HepG2 (cell line): ENCODE data around the gene TPGS1. TPM values are rescaled to one million over a fixed set of nuclear protein-coding genes. Genes with fewer than 3 reads are reported as not detected.

Source experiments
- ATAC-seq: fragments of 200-7000 bp; cut with Tn5 transposase; 3 replicates; pipeline ENCODE4 v1.9.1; 2020; ENCODE audit warnings: mild to moderate bottlenecking, moderate library complexity
- BruUV-seq: library from RNA; stranded (reverse); fragments of 400-500 nt; replicated peaks from 2 replicates; lab custom pipeline; 2021; lab: Mats Ljungman, UMichigan
- CTCF ChIA-PET: fragments of 300-600 bp; formaldehyde crosslinking; extraction: SDS; loops from one replicate; lab custom pipeline; 2021; ENCODE audit warnings: low total read pairs, inconsistent platforms, low intra/inter-chr PET ratio; lab: Yijun Ruan, JAX
- POLR2A ChIA-PET: fragments of 350-600 bp; sonication (Branson Sonifier 250); formaldehyde crosslinking; loops from one replicate; lab custom pipeline; 2020; ENCODE audit warnings: antibody characterized with exemption, inconsistent platforms; lab: Yijun Ruan, JAX
- DNase-seq: peaks from one replicate; pipeline ENCODE4 v3.0.0-alpha.2; 2015; ENCODE audit warnings: low spot score
- FAIRE-seq: peaks from 3 replicates; lab custom pipeline; 2011; peaks lifted over from hg19 to GRCh38; lab: Jason Lieb, UNC
- H2AFZ ChIP-seq: one replicate; pipeline ENCODE4 v1.6.1; 2011; ENCODE audit warnings: low read length, inconsistent platforms
- H3K27ac ChIP-seq: fragments of 300-600 bp; 3 replicates; pipeline ENCODE4 v1.8.0; 2011; ENCODE audit warnings: mixed run types, mild to moderate bottlenecking, mixed read lengths, low read length, inconsistent platforms; ENCODE audit not compliant: insufficient read depth; ENCODE audit errors: extremely low read length
- H3K27me3 ChIP-seq, 2 experiments: fragments of 200-600 bp in 1 of 2; 2 replicates in 1 of 2; 3 replicates in 1 of 2; pipeline versions ENCODE4 v1.6.0 to v1.8.0; 2011; ENCODE audit warnings: low read length in 2 of 2, mild to moderate bottlenecking in 2 of 2, moderate library complexity in 2 of 2, inconsistent platforms in 1 of 2; ENCODE audit not compliant: insufficient read depth in 2 of 2, control insufficient read depth in 1 of 2
- H3K36me3 ChIP-seq, 2 experiments: fragments of 200-600 bp in 1 of 2; replicated peaks in 1 of 2; 2 replicates in 1 of 2; 3 replicates in 1 of 2; pipeline versions ENCODE4 v1.5.1 to v1.8.0; 2011; ENCODE audit warnings: low read length in 2 of 2, inconsistent platforms in 1 of 2; ENCODE audit not compliant: insufficient read depth in 2 of 2, control insufficient read depth in 1 of 2
- H3K4me1 ChIP-seq: 2 replicates; pipeline ENCODE4 v1.5.1; 2012; ENCODE audit warnings: low read length, inconsistent platforms; ENCODE audit not compliant: insufficient read depth
- H3K4me2 ChIP-seq: 2 replicates; pipeline ENCODE4 v1.6.0; 2011; ENCODE audit warnings: low read depth, low read length, inconsistent platforms
- H3K4me3 ChIP-seq, 3 experiments: fragments of 200-600 bp in 1 of 3; sonication (generic), shearing (Covaris generic) in 1 of 3; replicated peaks in 1 of 3; 2 replicates each; pipeline ENCODE4 v1.5.1; 2011 to 2016; ENCODE audit warnings: low read length in 3 of 3, inconsistent platforms in 2 of 3, low read depth in 2 of 3, mild to moderate bottlenecking in 2 of 3, control low read depth in 1 of 3, mixed read lengths in 1 of 3; ENCODE audit not compliant: insufficient read depth in 1 of 3
- H3K79me2 ChIP-seq: one replicate; pipeline ENCODE4 v1.6.1; 2011; ENCODE audit warnings: low read length, inconsistent platforms; ENCODE audit not compliant: insufficient read depth
- H3K9ac ChIP-seq: 2 replicates; pipeline ENCODE4 v1.6.0; 2011; ENCODE audit warnings: mild to moderate bottlenecking, low read depth, low read length, inconsistent platforms; ENCODE audit not compliant: insufficient read depth
- H3K9me3 ChIP-seq: 2 replicates; pipeline ENCODE4 v1.5.1; 2012; ENCODE audit warnings: mild to moderate bottlenecking, low read length
- H4K20me1 ChIP-seq: 2 replicates; pipeline ENCODE4 v1.6.0; 2011; ENCODE audit warnings: inconsistent platforms, mild to moderate bottlenecking, low read length, moderate library complexity; ENCODE audit not compliant: insufficient read depth
- ATF1 ChIP-seq: IDR thresholded peaks from 2 replicates; pipeline ENCODE4 v1.6.1; 2016; ENCODE audit warnings: mild to moderate bottlenecking, control low read depth
- ATF5 ChIP-seq: sonication (generic); formaldehyde crosslinking; IDR thresholded peaks from 2 replicates; pipeline ENCODE4 v1.4.0; 2020; ENCODE audit warnings: mild to moderate bottlenecking, low read depth, missing genetic modification reagents
- ATF6 ChIP-seq: sonication (generic); formaldehyde crosslinking; conservative IDR thresholded peaks from 2 replicates; pipeline ENCODE4 v1.4.0; 2020; ENCODE audit warnings: missing genetic modification reagents
- ATF7 ChIP-seq, 2 experiments: fragments of 450-650 bp in 1 of 2; sonication (generic) in 1 of 2; formaldehyde crosslinking in 1 of 2; IDR thresholded peaks; 2 replicates each; pipeline versions ENCODE4 v1.4.0 to v1.6.1; 2016 to 2020; ENCODE audit warnings: antibody characterized with exemption in 1 of 2, mild to moderate bottlenecking in 1 of 2, missing genetic modification reagents in 1 of 2
- CC2D1A ChIP-seq: sonication (generic); formaldehyde crosslinking; IDR thresholded peaks from 2 replicates; pipeline ENCODE4 v1.8.1; 2023; ENCODE audit warnings: mild to moderate bottlenecking, missing genetic modification reagents
- FOXA3 ChIP-seq: IDR thresholded peaks from 2 replicates; pipeline ENCODE4 v1.6.1; 2016; ENCODE audit warnings: missing genetic modification reagents, missing compliant biosample characterization
- PRMT3 ChIP-seq: sonication (generic); formaldehyde crosslinking; IDR thresholded peaks from 2 replicates; pipeline ENCODE4 v1.8.1; 2022; ENCODE audit warnings: low read depth, mild to moderate bottlenecking, moderate library complexity, missing genetic modification reagents, borderline replicate concordance
- RFX5 ChIP-seq: IDR thresholded peaks from 2 replicates; pipeline ENCODE4 v1.6.1; 2011; ENCODE audit warnings: low read depth, low read length, improper control_type of control experiment
- SKI ChIP-seq: fragments of 450-650 bp; IDR thresholded peaks from one replicate; pipeline ENCODE4 v1.6.1; 2018; ENCODE audit warnings: mild to moderate bottlenecking; ENCODE audit not compliant: partially characterized antibody
- ZMYM2 ChIP-seq: sonication (generic); formaldehyde crosslinking; IDR thresholded peaks from 2 replicates; pipeline ENCODE4 v1.8.0; 2022; ENCODE audit warnings: mild to moderate bottlenecking, missing genetic modification reagents
- ZNF3 ChIP-seq: IDR thresholded peaks from 2 replicates; pipeline ENCODE4 v1.7.0; 2017; ENCODE audit warnings: inconsistent platforms
- ZNF564 ChIP-seq: sonication (generic); formaldehyde crosslinking; IDR thresholded peaks from 2 replicates; pipeline ENCODE4 v1.8.1; 2023; ENCODE audit warnings: mild to moderate bottlenecking, missing genetic modification reagents
- WGBS: methylation state at CpG from one replicate; pipeline ENCODE4 v1.1.6; 2017; ENCODE audit warnings: low lambda C conversion rate; 5-methylcytosine and 5-hydroxymethylcytosine counted together
- in situ Hi-C: cut with HindIII; loops from 2 replicates; pipeline ENCODE4 v1.10.0; 2017; ENCODE audit warnings: low pct_unique_long_range_greater_than_20kb; ENCODE audit not compliant: extremely low pct_ligation_motif_present
- intact Hi-C: fragments of 100-400 bp; cut with micrococcal nuclease; formaldehyde crosslinking; loops from one replicate; pipeline ENCODE4 v1.10.0; 2022; ENCODE audit not compliant: unreplicated experiment
- polyA plus RNA-seq, 8 experiments: library from polyadenylated mRNA; depleted of rRNA in 3 of 8; stranded (reverse) in 7 of 8; unstranded in 1 of 8; fragments of >200 nt; fragmentation: Illumina TruSeq in 4 of 8; extraction: Trizol in 4 of 8; gene quantifications; 2 replicates each; pipeline versions ENCODE4 v1.2.1 to v1.2.3, GENCODE V29; 2011 to 2016; ENCODE audit warnings: low read depth in 4 of 8, missing spikeins in 1 of 8, mixed read lengths in 1 of 8; ENCODE audit not compliant: insufficient read depth in 1 of 8
- total RNA-seq, 5 experiments: library from RNA; depleted of rRNA; stranded (reverse); fragments of >200 nt; fragmentation: Illumina TruSeq; extraction: Trizol; gene quantifications; 2 replicates each; pipeline ENCODE4 v1.2.3, GENCODE V29; 2016; ENCODE audit warnings: low read depth in 1 of 5
- TF ChIP-seq, protein P1 (sequence below): sonication (generic); formaldehyde crosslinking; conservative IDR thresholded peaks from 2 replicates; pipeline ENCODE4 v1.4.0; 2020; ENCODE audit warnings: missing genetic modification reagents
- TF ChIP-seq, protein P2 (sequence below): sonication (generic); formaldehyde crosslinking; IDR thresholded peaks from 2 replicates; pipeline ENCODE4 v1.5.0; 2020; ENCODE audit warnings: missing genetic modification reagents
- TF ChIP-seq, protein P3 (sequence below): sonication (generic); formaldehyde crosslinking; IDR thresholded peaks from 2 replicates; pipeline ENCODE4 v1.4.0; 2020; ENCODE audit warnings: missing genetic modification reagents, borderline replicate concordance

Gene TPGS1
- total and polyA plus RNA-seq, 2 of the 13 experiments (the other 11 are each of a cell fraction or from before 2014, with no cell fraction given): 1.1 to 6.2 TPM

DNA sequence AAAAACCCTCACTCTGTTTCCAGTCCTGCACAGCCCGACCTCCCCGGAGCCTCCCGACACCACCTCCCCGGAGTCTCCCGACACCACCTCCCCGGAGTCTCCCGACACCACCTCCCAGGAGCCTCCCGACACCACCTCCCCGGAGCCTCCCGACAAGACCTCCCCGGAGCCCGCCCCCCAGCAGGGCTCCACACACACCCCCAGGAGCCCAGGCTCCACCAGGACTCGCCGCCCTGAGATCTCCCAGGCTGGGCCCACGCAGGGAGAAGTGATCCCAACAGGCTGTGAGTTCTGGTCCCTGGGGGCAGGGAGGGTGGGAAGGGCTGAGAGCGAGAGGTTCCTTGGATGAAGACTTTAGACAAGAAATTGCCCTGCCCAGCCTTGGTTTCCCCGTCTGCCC, 5.7 kb upstream of the TPGS1 start:
- H3K36me3 ChIP-seq: no peaks in the 10 kb centered on the region
- intact Hi-C loops: no loop called here
- H2AFZ ChIP-seq: no peak overlapping the region
- no peak overlapping the region for H3K9ac ChIP-seq
- peaks cover 29% of the 10 kb centered on the region for H3K4me1 ChIP-seq
- TF ChIP-seq ZNF564 (CRISPR knock-in tag) (no peak), PRMT3 (CRISPR knock-in tag) (no peak), RFX5 (no peak), CC2D1A (CRISPR knock-in tag) (no peak), SKI (no peak), ATF7 (IDR thresholded peaks at IDR 0.05) (no peak), ATF7 (CRISPR knock-in tag; IDR thresholded peaks at IDR 0.05) (no peak), ATF5 (no peak), FOXA3 (CRISPR knock-in tag) (no peak), ZNF3 (CRISPR knock-in tag) (no peak), ATF6 (CRISPR knock-in tag) (no peak), ZMYM2 (CRISPR knock-in tag) (no peak), ATF1 (CRISPR knock-in tag) (no peak)
- TF ChIP-seq, protein P1, sequence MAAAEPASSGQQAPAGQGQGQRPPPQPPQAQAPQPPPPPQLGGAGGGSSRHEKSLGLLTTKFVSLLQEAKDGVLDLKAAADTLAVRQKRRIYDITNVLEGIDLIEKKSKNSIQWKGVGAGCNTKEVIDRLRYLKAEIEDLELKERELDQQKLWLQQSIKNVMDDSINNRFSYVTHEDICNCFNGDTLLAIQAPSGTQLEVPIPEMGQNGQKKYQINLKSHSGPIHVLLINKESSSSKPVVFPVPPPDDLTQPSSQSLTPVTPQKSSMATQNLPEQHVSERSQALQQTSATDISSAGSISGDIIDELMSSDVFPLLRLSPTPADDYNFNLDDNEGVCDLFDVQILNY: no peak
- TF ChIP-seq, protein P2, sequence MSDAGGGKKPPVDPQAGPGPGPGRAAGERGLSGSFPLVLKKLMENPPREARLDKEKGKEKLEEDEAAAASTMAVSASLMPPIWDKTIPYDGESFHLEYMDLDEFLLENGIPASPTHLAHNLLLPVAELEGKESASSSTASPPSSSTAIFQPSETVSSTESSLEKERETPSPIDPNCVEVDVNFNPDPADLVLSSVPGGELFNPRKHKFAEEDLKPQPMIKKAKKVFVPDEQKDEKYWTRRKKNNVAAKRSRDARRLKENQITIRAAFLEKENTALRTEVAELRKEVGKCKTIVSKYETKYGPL (CRISPR knock-in tag): no peak
- TF ChIP-seq, protein P3, sequence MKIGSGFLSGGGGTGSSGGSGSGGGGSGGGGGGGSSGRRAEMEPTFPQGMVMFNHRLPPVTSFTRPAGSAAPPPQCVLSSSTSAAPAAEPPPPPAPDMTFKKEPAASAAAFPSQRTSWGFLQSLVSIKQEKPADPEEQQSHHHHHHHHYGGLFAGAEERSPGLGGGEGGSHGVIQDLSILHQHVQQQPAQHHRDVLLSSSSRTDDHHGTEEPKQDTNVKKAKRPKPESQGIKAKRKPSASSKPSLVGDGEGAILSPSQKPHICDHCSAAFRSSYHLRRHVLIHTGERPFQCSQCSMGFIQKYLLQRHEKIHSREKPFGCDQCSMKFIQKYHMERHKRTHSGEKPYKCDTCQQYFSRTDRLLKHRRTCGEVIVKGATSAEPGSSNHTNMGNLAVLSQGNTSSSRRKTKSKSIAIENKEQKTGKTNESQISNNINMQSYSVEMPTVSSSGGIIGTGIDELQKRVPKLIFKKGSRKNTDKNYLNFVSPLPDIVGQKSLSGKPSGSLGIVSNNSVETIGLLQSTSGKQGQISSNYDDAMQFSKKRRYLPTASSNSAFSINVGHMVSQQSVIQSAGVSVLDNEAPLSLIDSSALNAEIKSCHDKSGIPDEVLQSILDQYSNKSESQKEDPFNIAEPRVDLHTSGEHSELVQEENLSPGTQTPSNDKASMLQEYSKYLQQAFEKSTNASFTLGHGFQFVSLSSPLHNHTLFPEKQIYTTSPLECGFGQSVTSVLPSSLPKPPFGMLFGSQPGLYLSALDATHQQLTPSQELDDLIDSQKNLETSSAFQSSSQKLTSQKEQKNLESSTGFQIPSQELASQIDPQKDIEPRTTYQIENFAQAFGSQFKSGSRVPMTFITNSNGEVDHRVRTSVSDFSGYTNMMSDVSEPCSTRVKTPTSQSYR: no peak
- TF ChIP-seq, all 625 proteins: peak for 0
- Histone ChIP-seq H3K27me3 (peaks cover 0 to 4% of the 10 kb centered on the region in 2 experiments; a peak in 2 of 5 replicates), H3K9me3 (no peaks in the 10 kb centered on the region), H3K27ac (no peak overlapping the region), H3K4me2 (no peak overlapping the region), H3K79me2 (no peaks in the 10 kb centered on the region), H3K4me3 (no peak overlapping the region), H4K20me1 (no peaks in the 10 kb centered on the region)
- in situ Hi-C loops: no loop called here
- FAIRE-seq: no peak
- whole genome bisulfite sequencing: 67% methylated on average over 17 of the region's 17 CpGs
- ChIA-PET POLR2A (no interaction called here), CTCF (no interaction called here)
- no peak for DNase-seq
- ATAC-seq: no peak
- no TSS peak for BruUV-seq
